SJSA1 (cell line): ENCODE data around the gene GPSM1. TPM values are rescaled to one million over a fixed set of nuclear protein-coding genes. Genes with fewer than 3 reads are reported as not detected.

ENCODE experiments used
- DNase-seq, 2 experiments: peaks; one replicate each; pipeline ENCODE4 v3.0.0-alpha.2; 2015 to 2020; ENCODE audit warnings: low spot score in 2 of 2, low read depth in 1 of 2
- H3K27ac ChIP-seq: fragments of 250-450 bp; sonication (Bioruptor Pico); 2 replicates; pipeline ENCODE4 v1.5.1; 2020; ENCODE audit warnings: mild to moderate bottlenecking, moderate library complexity
- H3K27me3 ChIP-seq: fragments of 250-450 bp; sonication (Bioruptor Pico); replicated peaks from 2 replicates; pipeline ENCODE4 v1.5.1; 2020; ENCODE audit warnings: mild to moderate bottlenecking, moderate library complexity
- H3K36me3 ChIP-seq: fragments of 250-450 bp; sonication (Bioruptor Pico); 2 replicates; pipeline ENCODE4 v1.5.1; 2020; ENCODE audit warnings: mild to moderate bottlenecking
- H3K4me1 ChIP-seq: fragments of 250-450 bp; sonication (Bioruptor Pico); replicated peaks from 2 replicates; pipeline ENCODE4 v1.6.1; 2021; ENCODE audit warnings: mild to moderate bottlenecking
- H3K4me3 ChIP-seq: fragments of 250-450 bp; sonication (Bioruptor Pico); 2 replicates; pipeline ENCODE4 v1.5.1; 2020; ENCODE audit warnings: mild to moderate bottlenecking
- H3K9me3 ChIP-seq: fragments of 250-450 bp; sonication (Bioruptor Pico); replicated peaks from 2 replicates; pipeline ENCODE4 v1.5.1; 2020; ENCODE audit warnings: mild to moderate bottlenecking
- total RNA-seq: library from RNA; depleted of rRNA; stranded (reverse); fragments of >200 nt; shearing (Covaris generic); gene quantifications from 2 replicates; pipeline ENCODE4 v1.2.3, GENCODE V29; 2014

The GPSM1 gene
- total RNA-seq, 1 experiment from 2014 or later: 90.4 TPM

DNA sequence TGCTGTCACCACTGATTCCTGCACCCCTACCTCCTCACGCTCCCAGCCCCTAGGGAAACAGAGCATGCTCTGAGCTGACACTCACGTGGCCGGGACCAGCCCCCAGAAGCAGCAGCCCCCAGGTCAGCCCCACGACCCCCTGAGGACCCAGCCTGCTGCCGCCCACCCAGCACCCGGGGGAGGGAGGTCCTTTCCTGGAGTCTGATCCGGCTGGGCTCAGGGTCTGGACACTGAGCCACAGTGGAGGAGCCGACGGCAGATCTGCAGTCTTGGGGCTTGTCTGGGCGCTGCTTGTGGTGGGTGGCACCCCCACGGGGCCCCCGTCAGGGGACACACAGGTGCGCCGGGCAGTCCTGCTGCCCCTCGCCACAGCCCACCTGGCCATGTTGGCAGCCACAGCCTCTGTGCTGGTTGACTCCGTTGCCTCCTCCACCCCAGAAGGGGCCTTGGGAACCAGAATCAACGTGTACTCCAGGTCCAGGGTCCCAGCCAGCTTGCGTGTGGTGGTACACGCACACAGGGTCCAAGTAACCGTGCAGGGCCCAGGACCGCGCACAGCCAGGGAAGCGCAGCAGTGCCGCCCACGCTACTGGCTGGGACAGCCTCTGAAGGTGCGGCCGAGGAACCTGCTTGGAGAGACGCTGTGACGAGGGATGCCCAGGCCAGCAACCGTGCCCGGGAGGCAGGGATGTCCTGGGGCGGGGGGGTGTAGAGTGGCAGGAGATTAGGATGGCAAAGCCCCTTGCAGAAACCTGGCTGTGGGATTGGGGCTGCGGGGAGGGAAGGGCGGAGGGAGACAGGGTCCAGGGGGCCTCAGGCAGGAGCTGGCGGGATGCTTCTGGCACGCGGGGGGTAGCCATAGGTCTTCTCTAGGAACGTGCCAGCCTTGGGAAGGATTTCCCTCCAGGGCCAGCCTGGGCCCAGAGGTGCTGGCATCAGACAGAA is 32.7 kb downstream of the GPSM1 start:
- H3K27me3 ChIP-seq: no peaks in the 10 kb centered on the region

GRCh38 chr9:136361047-136361753 is 33.9 kb downstream of the GPSM1 start:
- peaks cover 7% of the 10 kb centered on the region for H3K9me3 ChIP-seq
- peaks cover 65% of the 10 kb centered on the region for H3K36me3 ChIP-seq
- peak; percentile 88 to 93 for DNase-seq
- H3K27ac ChIP-seq: peak overlapping the region; percentile 92
- no peak overlapping the region; the same call in 1 of the 2 replicates for H3K4me3 ChIP-seq
- H3K27me3 ChIP-seq: no peaks in the 10 kb centered on the region
- H3K4me1 ChIP-seq: peaks cover 51% of the 10 kb centered on the region

More for the DNA sequence above, 32.7 kb downstream of the GPSM1 start:
- peak overlapping the region; percentile 92 for H3K27ac ChIP-seq
- H3K9me3 ChIP-seq: peaks cover 7% of the 10 kb centered on the region
- H3K4me3 ChIP-seq: no peak overlapping the region
- DNase-seq: no peak
- H3K4me1 ChIP-seq: peaks cover 54% of the 10 kb centered on the region
- peaks cover 73% of the 10 kb centered on the region for H3K36me3 ChIP-seq

DNA sequence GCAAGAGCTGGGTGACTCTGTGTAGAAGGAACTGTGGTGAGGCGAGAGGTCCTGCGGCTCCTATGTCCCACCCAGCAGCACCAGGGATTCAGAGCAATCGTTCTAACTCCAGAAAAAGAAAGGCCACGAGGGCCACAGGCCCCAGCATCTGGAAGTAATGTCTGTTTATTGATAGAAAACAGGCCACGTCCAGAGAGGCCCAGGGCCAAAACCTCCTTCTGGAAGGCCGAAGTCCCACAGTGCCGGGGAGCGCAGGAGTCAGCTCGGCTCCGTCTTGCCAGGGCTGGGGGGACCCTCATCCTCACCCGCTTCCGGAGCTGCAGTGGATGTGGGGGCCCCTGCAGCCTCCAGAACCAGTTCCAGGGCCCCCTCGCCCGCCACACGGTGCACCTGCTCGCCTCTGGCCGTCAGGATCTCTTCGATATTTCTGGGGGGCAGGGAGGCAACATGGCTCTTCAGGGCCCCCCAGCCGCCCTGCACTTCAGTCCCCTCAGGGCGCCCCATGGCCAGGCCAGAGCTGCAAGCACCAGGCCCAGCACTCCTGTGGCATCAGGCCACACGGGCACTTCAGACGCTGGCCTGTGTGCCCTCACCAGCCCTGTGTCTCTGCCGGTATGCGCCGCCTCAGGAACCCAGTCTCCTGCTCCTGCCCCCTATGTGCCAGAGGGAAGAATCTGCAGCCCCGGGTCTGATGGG is 34.6 kb downstream of the GPSM1 start:
- DNase-seq: no peak
- H3K4me1 ChIP-seq: peaks cover 51% of the 10 kb centered on the region
- peaks cover 7% of the 10 kb centered on the region for H3K9me3 ChIP-seq
- peak overlapping the region; percentile 92 for H3K27ac ChIP-seq
- peaks cover 58% of the 10 kb centered on the region for H3K36me3 ChIP-seq
- no peak overlapping the region for H3K4me3 ChIP-seq
- no peaks in the 10 kb centered on the region for H3K27me3 ChIP-seq

GRCh38 chr9:136362450-136362784 is 35.1 kb downstream of the GPSM1 start:
- H3K4me3 ChIP-seq: no peak overlapping the region
- H3K27ac ChIP-seq: no peak overlapping the region

GRCh38 chr9:136363106-136363948 is 36.0 kb downstream of the GPSM1 start, which contains the start of gene DNLZ:
DNLZ (minus strand) TSS chr9:136363744; CDS start chr9:136363714, 30 bp downstream.
- DNase-seq: peak; percentile 85 to 97
- peaks cover 51% of the 10 kb centered on the region for H3K4me1 ChIP-seq
- peak within 1 kb of the TSS; percentile 100 for H3K4me3 ChIP-seq
- H3K27ac ChIP-seq: peak within 1 kb of the TSS; percentile 65
- peaks cover 44% of the 10 kb centered on the region for H3K36me3 ChIP-seq
- H3K9me3 ChIP-seq: peaks cover 7% of the 10 kb centered on the region
- H3K27me3 ChIP-seq: no peaks in the 10 kb centered on the region

More at GRCh38 chr9:136362450-136362784, 35.1 kb downstream of the GPSM1 start:
- Histone ChIP-seq H3K27me3 (no peaks in the 10 kb centered on the region), H3K36me3 (peaks cover 53% of the 10 kb centered on the region), H3K4me1 (peaks cover 51% of the 10 kb centered on the region), H3K9me3 (peaks cover 7% of the 10 kb centered on the region)
- DNase-seq: no peak

GRCh38 chr9:136363949-136364748 is 36.8 kb downstream of the GPSM1 start:
- Histone ChIP-seq H3K36me3 (peaks cover 36% of the 10 kb centered on the region), H3K27ac (no peak overlapping the region), H3K4me3 (peak overlapping the region; percentile 100), H3K27me3 (no peaks in the 10 kb centered on the region), H3K4me1 (peaks cover 48% of the 10 kb centered on the region), H3K9me3 (peaks cover 7% of the 10 kb centered on the region)
- no peak for DNase-seq

DNA sequence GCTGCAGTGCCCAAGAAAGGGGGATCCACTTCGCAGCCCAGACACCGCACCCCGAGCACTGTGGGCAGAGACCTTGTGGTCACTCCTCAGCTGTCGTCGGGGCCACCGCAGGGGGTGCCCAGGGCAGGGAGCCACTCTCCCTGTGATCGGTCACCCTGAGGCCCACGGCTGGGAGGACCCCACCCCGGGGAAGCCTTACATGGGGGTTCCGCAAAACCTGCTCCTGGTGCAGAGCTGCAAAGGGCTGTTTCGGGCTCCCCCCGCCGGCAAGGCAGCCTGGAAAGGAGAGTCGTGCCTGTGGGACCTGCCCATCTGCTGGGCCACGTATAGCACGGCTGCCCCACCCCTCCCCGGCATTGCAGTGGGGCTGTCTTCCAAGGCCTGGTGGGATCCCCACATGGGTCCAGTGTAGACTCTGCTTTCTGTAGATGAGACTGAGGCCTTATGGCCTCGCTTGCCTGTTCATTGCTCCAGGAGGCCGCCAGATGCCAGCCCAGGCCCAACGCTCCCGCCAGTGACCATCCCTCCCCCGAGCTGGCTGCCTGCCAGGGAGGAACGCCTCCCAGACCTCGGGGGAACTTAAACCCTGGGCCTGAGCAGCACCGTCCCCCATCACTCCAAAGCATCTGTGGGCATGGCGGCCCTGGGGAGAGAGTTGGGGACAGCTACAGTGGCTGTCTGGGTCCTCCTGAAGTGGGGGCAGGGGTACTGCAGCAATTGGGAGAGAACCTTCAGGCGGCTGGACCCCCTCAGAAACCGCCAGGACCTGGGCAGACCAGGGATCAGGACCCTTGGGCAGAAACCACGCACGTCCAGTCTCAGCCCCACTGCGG is 37.8 kb downstream of the GPSM1 start:
- H3K4me3 ChIP-seq: no peak overlapping the region
- peaks cover 27% of the 10 kb centered on the region for H3K36me3 ChIP-seq
- H3K27ac ChIP-seq: no peak overlapping the region
- H3K9me3 ChIP-seq: peaks cover 7% of the 10 kb centered on the region
- DNase-seq: no peak
- no peaks in the 10 kb centered on the region for H3K27me3 ChIP-seq
- H3K4me1 ChIP-seq: peaks cover 38% of the 10 kb centered on the region

- Histone ChIP-seq H3K27me3 (no peaks in the 10 kb centered on the region), H3K27ac (no peak overlapping the region), H3K9me3 (peaks cover 7% of the 10 kb centered on the region), H3K4me3 (no peak overlapping the region), H3K36me3 (peaks cover 21% of the 10 kb centered on the region), H3K4me1 (peaks cover 32% of the 10 kb centered on the region)
- DNase-seq: no peak
Measured at GRCh38 chr9:136365775-136366222, 38.5 kb downstream of the GPSM1 start.

GRCh38 chr9:136366826-136367225 is 39.5 kb downstream of the GPSM1 start:
- peaks cover 18% of the 10 kb centered on the region for H3K36me3 ChIP-seq
- H3K27me3 ChIP-seq: no peaks in the 10 kb centered on the region
- no peak overlapping the region for H3K27ac ChIP-seq
- H3K9me3 ChIP-seq: peaks cover 7% of the 10 kb centered on the region
- peaks cover 22% of the 10 kb centered on the region for H3K4me1 ChIP-seq
- DNase-seq: no peak
- H3K4me3 ChIP-seq: no peak overlapping the region

- H3K4me1 ChIP-seq: peaks cover 21% of the 10 kb centered on the region
- no peak overlapping the region for H3K4me3 ChIP-seq
- peaks cover 7% of the 10 kb centered on the region for H3K9me3 ChIP-seq
- H3K27me3 ChIP-seq: no peaks in the 10 kb centered on the region
- no peak for DNase-seq
- peaks cover 11% of the 10 kb centered on the region for H3K36me3 ChIP-seq
- H3K27ac ChIP-seq: no peak overlapping the region
Measured at GRCh38 chr9:136367296-136368145, 40.2 kb downstream of the GPSM1 start.

- DNase-seq: no peak
- Histone ChIP-seq H3K4me1 (peaks cover 23% of the 10 kb centered on the region), H3K27me3 (no peaks in the 10 kb centered on the region), H3K36me3 (peaks cover 7% of the 10 kb centered on the region), H3K27ac (no peak overlapping the region), H3K9me3 (peaks cover 7% of the 10 kb centered on the region), H3K4me3 (no peak overlapping the region)
Measured at GRCh38 chr9:136368190-136368589, 40.9 kb downstream of the GPSM1 start.
